ENCODE measurements around the gene RPS29. TPM values are rescaled to one million over a fixed set of nuclear protein-coding genes. Genes with fewer than 3 reads are reported as not detected.

Gene RPS29
- total and polyA plus RNA-seq, 2 of the 13 experiments (the other 11 are each of a cell fraction or from before 2014, with no cell fraction given): 4,303 to 8,215 TPM

DNA sequence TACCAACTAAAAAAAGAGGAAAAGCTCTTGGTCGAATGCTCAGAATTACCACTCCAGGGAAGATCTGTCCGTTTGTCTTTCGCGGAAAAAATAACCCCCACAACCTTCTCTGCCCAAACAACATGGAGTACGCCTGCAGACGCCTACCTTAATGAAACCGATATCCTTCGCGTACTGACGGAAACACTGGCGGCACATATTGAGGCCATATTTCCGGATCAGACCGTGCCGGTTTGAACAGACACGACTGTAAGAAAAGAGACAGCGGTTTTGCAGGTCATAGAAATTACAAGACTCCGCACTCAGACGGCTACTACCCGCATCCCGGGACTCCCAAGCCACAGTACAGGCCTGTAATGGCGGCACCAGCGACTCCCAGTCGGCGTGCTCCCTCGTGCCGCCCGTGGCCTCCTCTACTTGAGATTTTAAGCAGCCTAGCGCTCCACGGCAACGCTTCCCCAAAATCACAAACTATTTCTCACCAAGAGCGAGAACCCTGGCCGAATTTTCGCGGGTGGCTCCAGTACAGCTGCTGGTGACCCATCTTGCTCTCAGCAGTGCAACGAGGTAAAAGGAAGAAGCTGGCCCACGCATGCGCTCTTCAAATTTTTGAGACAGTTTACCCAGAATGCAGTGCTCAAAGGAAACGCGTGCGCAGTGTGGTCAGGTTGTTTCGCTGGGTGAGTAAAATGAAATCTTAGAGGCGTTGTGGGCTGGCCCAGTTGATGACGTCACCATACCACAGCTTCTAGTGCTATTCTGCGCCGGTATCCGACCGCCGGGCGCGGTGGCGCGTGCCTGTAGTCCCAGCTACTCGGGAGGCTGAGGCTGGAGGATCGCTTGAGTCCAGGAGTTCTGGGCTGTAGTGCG is at the start of gene RPS29 (continued):
- TF ChIP-seq, protein P1, sequence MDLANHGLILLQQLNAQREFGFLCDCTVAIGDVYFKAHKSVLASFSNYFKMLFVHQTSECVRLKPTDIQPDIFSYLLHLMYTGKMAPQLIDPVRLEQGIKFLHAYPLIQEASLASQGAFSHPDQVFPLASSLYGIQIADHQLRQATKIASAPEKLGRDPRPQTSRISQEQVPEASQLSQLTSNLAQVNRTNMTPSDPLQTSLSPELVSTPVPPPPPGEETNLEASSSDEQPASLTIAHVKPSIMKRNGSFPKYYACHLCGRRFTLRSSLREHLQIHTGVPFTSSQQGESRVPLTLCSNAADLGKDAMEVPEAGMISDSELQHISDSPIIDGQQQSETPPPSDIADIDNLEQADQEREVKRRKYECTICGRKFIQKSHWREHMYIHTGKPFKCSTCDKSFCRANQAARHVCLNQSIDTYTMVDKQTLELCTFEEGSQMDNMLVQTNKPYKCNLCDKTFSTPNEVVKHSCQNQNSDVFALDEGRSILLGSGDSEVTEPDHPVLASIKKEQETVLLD (CRISPR knock-in tag; IDR thresholded peaks at IDR 0.05; ENCODE audit: low read depth): no peak; the same call in 1 of the 2 replicates
- TF ChIP-seq RELA (CRISPR knock-in tag; IDR thresholded peaks at IDR 0.05): no peak
- TF ChIP-seq SSRP1 (CRISPR knock-in tag; IDR thresholded peaks at IDR 0.05): peak; percentile 68; the same call in 1 of the 2 replicates
- TF ChIP-seq, protein P2, sequence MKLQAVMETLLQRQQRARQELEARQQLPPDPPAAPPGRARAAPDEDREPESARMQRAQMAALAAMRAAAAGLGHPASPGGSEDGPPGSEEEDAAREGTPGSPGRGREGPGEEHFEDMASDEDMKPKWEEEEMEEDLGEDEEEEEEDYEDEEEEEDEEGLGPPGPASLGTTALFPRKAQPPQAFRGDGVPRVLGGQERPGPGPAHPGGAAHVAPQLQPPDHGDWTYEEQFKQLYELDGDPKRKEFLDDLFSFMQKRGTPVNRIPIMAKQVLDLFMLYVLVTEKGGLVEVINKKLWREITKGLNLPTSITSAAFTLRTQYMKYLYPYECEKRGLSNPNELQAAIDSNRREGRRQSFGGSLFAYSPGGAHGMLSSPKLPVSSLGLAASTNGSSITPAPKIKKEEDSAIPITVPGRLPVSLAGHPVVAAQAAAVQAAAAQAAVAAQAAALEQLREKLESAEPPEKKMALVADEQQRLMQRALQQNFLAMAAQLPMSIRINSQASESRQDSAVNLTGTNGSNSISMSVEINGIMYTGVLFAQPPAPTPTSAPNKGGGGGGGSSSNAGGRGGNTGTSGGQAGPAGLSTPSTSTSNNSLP (IDR thresholded peaks at IDR 0.05; ENCODE audit: low read depth, low read length): no peak
- TF ChIP-seq, protein P3, sequence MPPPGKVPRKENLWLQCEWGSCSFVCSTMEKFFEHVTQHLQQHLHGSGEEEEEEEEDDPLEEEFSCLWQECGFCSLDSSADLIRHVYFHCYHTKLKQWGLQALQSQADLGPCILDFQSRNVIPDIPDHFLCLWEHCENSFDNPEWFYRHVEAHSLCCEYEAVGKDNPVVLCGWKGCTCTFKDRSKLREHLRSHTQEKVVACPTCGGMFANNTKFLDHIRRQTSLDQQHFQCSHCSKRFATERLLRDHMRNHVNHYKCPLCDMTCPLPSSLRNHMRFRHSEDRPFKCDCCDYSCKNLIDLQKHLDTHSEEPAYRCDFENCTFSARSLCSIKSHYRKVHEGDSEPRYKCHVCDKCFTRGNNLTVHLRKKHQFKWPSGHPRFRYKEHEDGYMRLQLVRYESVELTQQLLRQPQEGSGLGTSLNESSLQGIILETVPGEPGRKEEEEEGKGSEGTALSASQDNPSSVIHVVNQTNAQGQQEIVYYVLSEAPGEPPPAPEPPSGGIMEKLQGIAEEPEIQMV (CRISPR knock-in tag; IDR thresholded peaks at IDR 0.05; ENCODE audit: low read depth): no peak
- peak; percentile 74 for TF ChIP-seq RBFOX2 (IDR thresholded peaks at IDR 0.05; ENCODE audit: low read depth, low read length)
- peak; percentile 89 for TF ChIP-seq ZNF143 (CRISPR knock-in tag; IDR thresholded peaks at IDR 0.05)
- TF ChIP-seq, protein P4, sequence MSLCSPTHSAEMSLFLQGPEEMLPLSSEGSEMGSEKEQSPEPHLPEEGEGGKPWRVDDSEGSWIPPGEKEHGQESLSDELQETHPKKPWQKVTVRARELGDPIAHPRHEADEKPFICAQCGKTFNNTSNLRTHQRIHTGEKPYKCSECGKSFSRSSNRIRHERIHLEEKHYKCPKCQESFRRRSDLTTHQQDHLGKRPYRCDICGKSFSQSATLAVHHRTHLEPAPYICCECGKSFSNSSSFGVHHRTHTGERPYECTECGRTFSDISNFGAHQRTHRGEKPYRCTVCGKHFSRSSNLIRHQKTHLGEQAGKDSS (CRISPR knock-in tag; IDR thresholded peaks at IDR 0.05; ENCODE audit: borderline replicate concordance, low read depth): no peak
- no peak for TF ChIP-seq FOSL1 (CRISPR knock-in tag; IDR thresholded peaks at IDR 0.05; ENCODE audit: borderline replicate concordance)
- no peak for TF ChIP-seq EHMT2 (IDR thresholded peaks at IDR 0.05; ENCODE audit: borderline replicate concordance, low read depth, low read length)
- no peak for TF ChIP-seq ZNF382 (CRISPR knock-in tag; IDR thresholded peaks at IDR 0.05; ENCODE audit: borderline replicate concordance)
- TF ChIP-seq ZNF430 (CRISPR knock-in tag; IDR thresholded peaks at IDR 0.05): 0 out of 2 replicates have a peak, but pooled peaks have one; percentile 39
- no peak for TF ChIP-seq NR1H2 (CRISPR knock-in tag; IDR thresholded peaks at IDR 0.05; ENCODE audit: borderline replicate concordance, low read depth)
- TF ChIP-seq TCF7L2 (IDR thresholded peaks at IDR 0.05; ENCODE audit: low read depth, low read length): no peak
- TF ChIP-seq ZNF883 (CRISPR knock-in tag; IDR thresholded peaks at IDR 0.05; ENCODE audit: not compliant biosample characterization): no peak
- TF ChIP-seq PCBP1 (IDR thresholded peaks at IDR 0.05; ENCODE audit: borderline replicate concordance, low read depth, low read length): no peak
- TF ChIP-seq RORA (CRISPR knock-in tag; IDR thresholded peaks at IDR 0.05): no peak
- no peak for TF ChIP-seq SOX6 (IDR thresholded peaks at IDR 0.05)
- TF ChIP-seq SOX6 (CRISPR knock-in tag; IDR thresholded peaks at IDR 0.05): peak; percentile 79
- TF ChIP-seq RXRA (CRISPR knock-in tag; IDR thresholded peaks at IDR 0.05): peak; percentile 55; the same call in 1 of the 2 replicates
- TF ChIP-seq ZBTB21 (CRISPR knock-in tag; IDR thresholded peaks at IDR 0.05): 0 out of 2 replicates have a peak, but pooled peaks have one; percentile 69
